ENCODE measurements around the gene PTPRD.
"Not testable (repeated sequence)": the region's sequence is repeated elsewhere in the genome, so short reads cannot be mapped to it uniquely, and the experiment has no call there.

The PTPRD gene

GRCh38 chr9:10387282-10387681, 225.5 kb downstream of the PTPRD start:
- H3K4me3 ChIP-seq (ENCODE audit: low read depth, low read length) = no peak overlapping the region
- no peak for TF ChIP-seq CTCF (conservative IDR thresholded peaks at IDR 0.05; ENCODE audit: low read depth, low read length)

GRCh38 chr9:10371824-10372223, 241.0 kb downstream of the PTPRD start:
- no peak overlapping the region for H3K4me3 ChIP-seq (ENCODE audit: low read depth, low read length)
- TF ChIP-seq CTCF (conservative IDR thresholded peaks at IDR 0.05; ENCODE audit: low read depth, low read length) = no peak
- no peak for DNase-seq (ENCODE audit: low read depth)

More at GRCh38 chr9:10387282-10387681, 225.5 kb downstream of the PTPRD start:
- no peak for DNase-seq (ENCODE audit: low read depth)

- peak; percentile 60 for DNase-seq (ENCODE audit: low read depth)
- H3K4me3 ChIP-seq (ENCODE audit: low read depth, low read length) = no peak overlapping the region
- peak; percentile 74 for TF ChIP-seq CTCF (conservative IDR thresholded peaks at IDR 0.05; ENCODE audit: low read depth, low read length)
Measured at GRCh38 chr9:10366171-10366779, 246.5 kb downstream of the PTPRD start.

- no peak for TF ChIP-seq CTCF (conservative IDR thresholded peaks at IDR 0.05; ENCODE audit: low read depth, low read length)
- DNase-seq (ENCODE audit: low read depth) = no peak
- H3K4me3 ChIP-seq (ENCODE audit: low read depth, low read length) = no peak overlapping the region
Measured at GRCh38 chr9:10354591-10354990, 258.2 kb downstream of the PTPRD start.

GRCh38 chr9:10345621-10346020, 267.2 kb downstream of the PTPRD start:
- not testable (repeated sequence) for DNase-seq (ENCODE audit: low read depth); H3K4me3 ChIP-seq (ENCODE audit: low read depth, low read length)

GRCh38 chr9:10341057-10341456, 271.7 kb downstream of the PTPRD start:
- DNase-seq (ENCODE audit: low read depth) = no peak
- TF ChIP-seq CTCF (conservative IDR thresholded peaks at IDR 0.05; ENCODE audit: low read depth, low read length) = no peak
- no peak overlapping the region for H3K4me3 ChIP-seq (ENCODE audit: low read depth, low read length)

- H3K4me3 ChIP-seq (ENCODE audit: low read depth, low read length) = no peak overlapping the region
- no peak for DNase-seq (ENCODE audit: low read depth)
- no peak for TF ChIP-seq CTCF (conservative IDR thresholded peaks at IDR 0.05; ENCODE audit: low read depth, low read length)
Measured at GRCh38 chr9:10339152-10339551, 273.6 kb downstream of the PTPRD start.

Measured in choroid plexus epithelial cell (primary cell).